A549 treated with AZD2906 at 1 μM for 4 hours (cell line): ENCODE data around the gene NSMF. TPM values are rescaled to one million over a fixed set of nuclear protein-coding genes. Genes with fewer than 3 reads are reported as not detected.

ENCODE experiments used
- total RNA-seq: library from RNA; stranded (reverse); fragments of 200-300 nt; extraction: Qiagen RNA extraction; gene quantifications from 5 replicates; pipeline ENCODE4 v1.2.3, GENCODE V29; 2022

The NSMF gene
- total RNA-seq, result 31.6 to 45.3 TPM (median 40.2 TPM) in 5 replicates

GRCh38 chr9:137459152-137459600 is at the start of gene NSMF:
NSMF (minus strand) TSS chr9:137459334; CDS start chr9:137459102, 232 bp downstream.

GRCh38 chr9:137441289-137441934 is 17.7 kb downstream of the NSMF start, which contains the start of gene ENTPD8:
ENTPD8 (minus strand) TSS chr9:137441357; CDS start chr9:137438285, 3,072 bp downstream.

GRCh38 chr9:137422604-137423513 is 36.3 kb downstream of the NSMF start, which contains the start of the genes EXD3 and NOXA1:
EXD3 (minus strand) TSS chr9:137423162; CDS start chr9:137395357, 27,805 bp downstream.
NOXA1 (plus strand) TSS chr9:137423393; CDS start chr9:137423530, 137 bp downstream.

Other genes starting within 250 kb of the NSMF start
- gene RNF208, start 237.1 kb downstream of the NSMF start, total RNA-seq, result 0.91 to 2.8 TPM (median 2.1 TPM) in 5 replicates
- gene CYSRT1, start 234.2 kb downstream of the NSMF start, total RNA-seq, result 3.0 to 5.0 TPM (median 5.0 TPM) in 5 replicates
- gene RNF224, start 231.8 kb downstream of the NSMF start, total RNA-seq, result 0.12 to 0.38 TPM (median 0.25 TPM) in 5 replicates
- 0.03 to 0.15 TPM (median 0.10 TPM) in 4 of 5 replicates, not detected in the other for gene SLC34A3, start 228.4 kb downstream of the NSMF start, total RNA-seq
- 633 to 818 TPM (median 765 TPM) in 5 replicates for gene TUBB4B, start 218.0 kb downstream of the NSMF start, total RNA-seq
- gene STPG3, start 208.0 kb downstream of the NSMF start, total RNA-seq, result not detected in 5 replicates
- gene NELFB, start 204.0 kb downstream of the NSMF start, total RNA-seq, result 46.9 to 62.8 TPM (median 58.2 TPM) in 5 replicates
- 18.3 to 26.4 TPM (median 25.4 TPM) in 5 replicates for gene TOR4A, start 181.6 kb downstream of the NSMF start, total RNA-seq
- gene NRARP, start 157.1 kb downstream of the NSMF start, total RNA-seq, result 2.1 to 4.1 TPM (median 3.6 TPM) in 5 replicates
- gene EXD3, start 36.2 kb downstream of the NSMF start, total RNA-seq, result 4.8 to 6.5 TPM (median 5.7 TPM) in 5 replicates
- 0.71 to 1.8 TPM (median 1.6 TPM) in 5 replicates for gene NOXA1, start 35.9 kb downstream of the NSMF start, total RNA-seq
- gene ENTPD8, start 18.0 kb downstream of the NSMF start, total RNA-seq, result 0.07 to 0.24 TPM (median 0.19 TPM) in 5 replicates
- gene PNPLA7, start 91.1 kb upstream of the NSMF start, total RNA-seq, result 0.44 to 0.80 TPM (median 0.62 TPM) in 5 replicates
- 48.3 to 105 TPM (median 92.7 TPM) in 5 replicates for gene MRPL41, start 92.5 kb upstream of the NSMF start, total RNA-seq
- 25.2 to 31.2 TPM (median 29.7 TPM) in 5 replicates for gene DPH7, start 119.6 kb upstream of the NSMF start, total RNA-seq
- 42.8 to 65.7 TPM (median 61.4 TPM) in 5 replicates for gene ZMYND19, start 131.2 kb upstream of the NSMF start, total RNA-seq
- gene ARRDC1, start 146.4 kb upstream of the NSMF start, total RNA-seq, result 43.4 to 73.2 TPM (median 64.8 TPM) in 5 replicates
- 42.1 to 48.9 TPM (median 43.7 TPM) in 5 replicates for gene EHMT1, start 159.7 kb upstream of the NSMF start, total RNA-seq